MM.1S (cell line): ENCODE results near the gene ARL3.

Experiments
- DNase-seq: peaks from one replicate; pipeline ENCODE4 v3.0.0-alpha.2; 2015
- H2AFZ ChIP-seq: fragments of 300-600 bp; sonication (generic); 2 replicates; pipeline ENCODE4 v1.6.0; 2016; ENCODE audit warnings: antibody characterized with exemption, low read length
- H3F3A ChIP-seq: fragments of 300-600 bp; sonication (generic); 2 replicates; pipeline ENCODE4 v1.6.1; 2016; ENCODE audit warnings: mild to moderate bottlenecking, antibody characterized with exemption, low read length, moderate library complexity, mixed read lengths; ENCODE audit not compliant: insufficient read depth
- H3K27ac ChIP-seq: fragments of 300-600 bp; sonication (generic); 2 replicates; pipeline ENCODE4 v1.5.1; 2016; ENCODE audit warnings: mild to moderate bottlenecking, low read length
- H3K27me3 ChIP-seq: fragments of 300-600 bp; sonication (generic); replicated peaks from 2 replicates; pipeline ENCODE4 v1.6.0; 2016; ENCODE audit warnings: low read length; ENCODE audit not compliant: insufficient read depth
- H3K36me3 ChIP-seq: fragments of 300-600 bp; sonication (generic); replicated peaks from 2 replicates; pipeline ENCODE4 v1.6.1; 2016; ENCODE audit warnings: mild to moderate bottlenecking, low read length, mixed read lengths; ENCODE audit not compliant: insufficient read depth
- H3K4me1 ChIP-seq: fragments of 300-600 bp; sonication (generic); 2 replicates; pipeline ENCODE4 v1.6.1; 2016; ENCODE audit warnings: low read length, mixed read lengths
- H3K4me2 ChIP-seq: fragments of 300-600 bp; sonication (generic); 2 replicates; pipeline ENCODE4 v1.6.0; 2016; ENCODE audit warnings: low read depth, low read length
- H3K4me3 ChIP-seq: fragments of 300-600 bp; sonication (generic); 2 replicates; pipeline ENCODE4 v1.5.1; 2016; ENCODE audit warnings: low read length, mixed read lengths
- H3K79me2 ChIP-seq: fragments of 300-600 bp; sonication (generic); 2 replicates; pipeline ENCODE4 v1.6.1; 2016; ENCODE audit warnings: mixed run types, low read length, mixed read lengths
- H3K9ac ChIP-seq: fragments of 300-600 bp; sonication (generic); 2 replicates; pipeline ENCODE4 v1.6.1; 2016; ENCODE audit warnings: low read length, mixed read lengths
- H3K9me2 ChIP-seq: fragments of 300-600 bp; sonication (generic); replicated peaks from 2 replicates; pipeline ENCODE4 v1.6.1; 2016; ENCODE audit warnings: mild to moderate bottlenecking, low read length, mixed read lengths; ENCODE audit not compliant: insufficient read depth
- H3K9me3 ChIP-seq: fragments of 300-600 bp; sonication (generic); replicated peaks from 2 replicates; pipeline ENCODE4 v1.6.1; 2016; ENCODE audit warnings: mild to moderate bottlenecking, low read length, mixed read lengths; ENCODE audit not compliant: insufficient read depth
- H4K20me1 ChIP-seq: fragments of 300-600 bp; sonication (generic); 2 replicates; pipeline ENCODE4 v1.6.1; 2016; ENCODE audit warnings: mild to moderate bottlenecking, low read length, moderate library complexity, mixed read lengths; ENCODE audit not compliant: insufficient read depth
- EZH2 ChIP-seq: fragments of 300-600 bp; sonication (generic); optimal IDR thresholded peaks from 2 replicates; pipeline ENCODE3; 2017; ENCODE audit warnings: low read depth, mild to moderate bottlenecking, antibody characterized with exemption, low read length, mixed read lengths
- EZH2phosphoT487 ChIP-seq: fragments of 300-600 bp; sonication (generic); IDR thresholded peaks from 2 replicates; pipeline ENCODE4 v1.6.1; 2018; ENCODE audit warnings: antibody characterized with exemption, low read length
- TF ChIP-seq, protein P1 (sequence below): fragments of 300-600 bp; sonication (generic); IDR thresholded peaks from 2 replicates; pipeline ENCODE4 v1.5.1; 2016; ENCODE audit warnings: antibody characterized with exemption, low read length, mixed read lengths

ARL3 gene

GRCh38 chr10:102674566-102674965, 39.6 kb downstream of the ARL3 start:
- Histone ChIP-seq H3K27me3 (no peaks in the 10 kb centered on the region), H3F3A (0 out of 2 replicates have a peak, but pooled peaks cover 4% of the 10 kb centered on the region), H4K20me1 (no peaks in the 10 kb centered on the region), H3K9me2 (no peaks in the 10 kb centered on the region), H3K79me2 (no peaks in the 10 kb centered on the region), H3K27ac (no peak overlapping the region), H3K4me1 (no peaks in the 10 kb centered on the region), H3K9ac (no peak overlapping the region), H2AFZ (no peak overlapping the region), H3K36me3 (no peaks in the 10 kb centered on the region), H3K4me2 (no peak overlapping the region), H3K4me3 (no peak overlapping the region), H3K9me3 (no peaks in the 10 kb centered on the region)
- TF ChIP-seq EZH2 (no peak), EZH2phosphoT487 (no peak)
- TF ChIP-seq, protein P1, sequence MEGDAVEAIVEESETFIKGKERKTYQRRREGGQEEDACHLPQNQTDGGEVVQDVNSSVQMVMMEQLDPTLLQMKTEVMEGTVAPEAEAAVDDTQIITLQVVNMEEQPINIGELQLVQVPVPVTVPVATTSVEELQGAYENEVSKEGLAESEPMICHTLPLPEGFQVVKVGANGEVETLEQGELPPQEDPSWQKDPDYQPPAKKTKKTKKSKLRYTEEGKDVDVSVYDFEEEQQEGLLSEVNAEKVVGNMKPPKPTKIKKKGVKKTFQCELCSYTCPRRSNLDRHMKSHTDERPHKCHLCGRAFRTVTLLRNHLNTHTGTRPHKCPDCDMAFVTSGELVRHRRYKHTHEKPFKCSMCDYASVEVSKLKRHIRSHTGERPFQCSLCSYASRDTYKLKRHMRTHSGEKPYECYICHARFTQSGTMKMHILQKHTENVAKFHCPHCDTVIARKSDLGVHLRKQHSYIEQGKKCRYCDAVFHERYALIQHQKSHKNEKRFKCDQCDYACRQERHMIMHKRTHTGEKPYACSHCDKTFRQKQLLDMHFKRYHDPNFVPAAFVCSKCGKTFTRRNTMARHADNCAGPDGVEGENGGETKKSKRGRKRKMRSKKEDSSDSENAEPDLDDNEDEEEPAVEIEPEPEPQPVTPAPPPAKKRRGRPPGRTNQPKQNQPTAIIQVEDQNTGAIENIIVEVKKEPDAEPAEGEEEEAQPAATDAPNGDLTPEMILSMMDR = no peak
- DNase-seq = no peak

- no peak overlapping the region for H3K4me2 ChIP-seq
- no peak overlapping the region for H3K9ac ChIP-seq
- no peak overlapping the region for H2AFZ ChIP-seq
- no peaks in the 10 kb centered on the region for H3K79me2 ChIP-seq
- 0 out of 2 replicates have a peak, but pooled peaks cover 4% of the 10 kb centered on the region for H3F3A ChIP-seq
- H3K4me1 ChIP-seq = no peaks in the 10 kb centered on the region
- no peaks in the 10 kb centered on the region for H3K9me3 ChIP-seq
- no peak overlapping the region for H3K27ac ChIP-seq
- DNase-seq = no peak
- H3K27me3 ChIP-seq = no peaks in the 10 kb centered on the region
- no peaks in the 10 kb centered on the region for H3K9me2 ChIP-seq
- H3K36me3 ChIP-seq = no peaks in the 10 kb centered on the region
- TF ChIP-seq EZH2phosphoT487 = no peak
- TF ChIP-seq, protein P1 = no peak
- H3K4me3 ChIP-seq = no peak overlapping the region
- no peaks in the 10 kb centered on the region for H4K20me1 ChIP-seq
Measured at GRCh38 chr10:102673819-102674511, 40.2 kb downstream of the ARL3 start.

- Histone ChIP-seq H3K9me2 (no peaks in the 10 kb centered on the region), H3K4me2 (no peak overlapping the region), H2AFZ (no peak overlapping the region), H3K9me3 (no peaks in the 10 kb centered on the region), H4K20me1 (no peaks in the 10 kb centered on the region), H3K27me3 (no peaks in the 10 kb centered on the region), H3K27ac (no peak overlapping the region), H3K4me1 (no peaks in the 10 kb centered on the region), H3K36me3 (no peaks in the 10 kb centered on the region), H3K9ac (no peak overlapping the region), H3K79me2 (no peaks in the 10 kb centered on the region), H3F3A (0 out of 2 replicates have a peak, but pooled peaks cover 4% of the 10 kb centered on the region), H3K4me3 (no peak overlapping the region)
- DNase-seq = no peak
- TF ChIP-seq, protein P1 = no peak
- TF ChIP-seq EZH2phosphoT487 (no peak), EZH2 (no peak)
Measured at GRCh38 chr10:102673236-102673818, 40.9 kb downstream of the ARL3 start.
